Transverse colon (tissue), 3 donors: Measurements from ENCODE around the gene STK35.

Source experiments
- CTCF ChIP-seq, 5 experiments: fragments of 200-600 bp in 3 of 5; fragments of 450-650 bp in 2 of 5; sonication (generic) in 3 of 5; IDR thresholded peaks; 1 replicate in 2 of 5; 2 replicates in 3 of 5; pipeline ENCODE4 v1.5.1; 2016 to 2017; ENCODE audit warnings: antibody characterized with exemption in 5 of 5, inconsistent platforms in 3 of 5, mild to moderate bottlenecking in 2 of 5, moderate library complexity in 1 of 5
- POLR2A ChIP-seq: fragments of 450-650 bp; IDR thresholded peaks from one replicate; pipeline ENCODE4 v1.6.1; 2016; ENCODE audit warnings: antibody characterized with exemption, mild to moderate bottlenecking, moderate library complexity

GRCh38 chr20:2116170-2116940 lies 14.7 kb downstream of the STK35 start:
- TF ChIP-seq CTCF (IDR thresholded peaks at IDR 0.05) (no peak), POLR2A (no peak)
